ENCODE data around the gene MUC6.

Gene MUC6

GRCh38 chr11:968822-969221, 67.7 kb downstream of the MUC6 start (continued):
- TF ChIP-seq CREB5 (CRISPR knock-in tag; IDR thresholded peaks at IDR 0.05; ENCODE audit: low read depth): no peak
- TF ChIP-seq ZNF70 (CRISPR knock-in tag; IDR thresholded peaks at IDR 0.05): no peak
- TF ChIP-seq ISL1 (CRISPR knock-in tag; IDR thresholded peaks at IDR 0.05): no peak
- no peak for TF ChIP-seq PATZ1 (CRISPR knock-in tag; IDR thresholded peaks at IDR 0.05; ENCODE audit: borderline replicate concordance)

DNA sequence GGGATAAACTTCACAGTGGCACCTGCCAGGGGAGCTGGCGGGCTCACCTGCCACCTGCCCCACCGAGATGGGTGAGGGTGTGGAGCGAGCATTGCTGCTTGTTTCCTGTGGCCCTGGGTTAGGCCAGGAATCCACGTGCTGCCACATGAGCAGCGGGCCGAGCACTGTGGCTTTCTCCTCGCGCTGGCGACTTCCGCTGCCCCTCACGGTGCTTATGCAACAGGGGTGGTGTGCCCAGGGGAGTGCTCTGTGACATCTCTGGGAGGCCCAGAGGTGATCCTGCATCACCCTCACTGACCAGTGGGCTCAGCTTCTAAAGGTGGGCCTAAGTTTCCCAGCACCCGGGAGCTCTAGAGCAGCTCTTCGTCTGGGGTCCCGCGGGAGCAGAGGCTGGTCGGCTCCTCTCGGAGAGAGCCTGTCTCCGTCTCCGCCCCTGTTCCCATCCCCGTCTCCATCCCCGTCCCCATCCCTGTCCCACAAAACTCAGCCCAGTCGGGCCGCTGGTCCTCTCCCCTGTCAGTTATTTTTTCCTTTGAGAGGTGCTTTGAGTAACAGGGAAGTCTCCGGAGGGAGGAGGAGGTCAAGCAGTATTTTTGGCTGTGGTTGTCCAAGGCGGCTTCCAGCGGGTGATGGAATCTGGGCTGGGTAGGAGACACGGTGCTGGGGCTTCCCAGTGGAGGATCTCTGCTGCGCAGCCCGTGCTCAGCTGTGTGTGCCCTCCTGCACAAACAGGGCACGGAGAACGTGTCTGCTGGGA, 68.3 kb downstream of the MUC6 start:
- TF ChIP-seq SNAI2 (CRISPR knock-in tag; IDR thresholded peaks at IDR 0.05) (no peak), ZNF565 (CRISPR knock-in tag; conservative IDR thresholded peaks at IDR 0.05; ENCODE audit: low read depth) (no peak), PPARA (CRISPR knock-in tag; IDR thresholded peaks at IDR 0.05; ENCODE audit: borderline replicate concordance) (no peak), ZC3H10 (CRISPR knock-in tag; IDR thresholded peaks at IDR 0.05) (no peak), CSDC2 (CRISPR knock-in tag; IDR thresholded peaks at IDR 0.05) (no peak), ISL1 (CRISPR knock-in tag; IDR thresholded peaks at IDR 0.05) (no peak), RARB (CRISPR knock-in tag; IDR thresholded peaks at IDR 0.05) (no peak), ZNF70 (CRISPR knock-in tag; IDR thresholded peaks at IDR 0.05) (no peak), ESRRG (CRISPR knock-in tag; IDR thresholded peaks at IDR 0.05) (no peak), BACH2 (CRISPR knock-in tag; IDR thresholded peaks at IDR 0.05; ENCODE audit: borderline replicate concordance) (no peak), GLIS3 (CRISPR knock-in tag; IDR thresholded peaks at IDR 0.05) (no peak), ZFP3 (CRISPR knock-in tag; IDR thresholded peaks at IDR 0.05) (no peak), OSR1 (CRISPR knock-in tag; IDR thresholded peaks at IDR 0.05) (no peak)
- TF ChIP-seq, protein P1, sequence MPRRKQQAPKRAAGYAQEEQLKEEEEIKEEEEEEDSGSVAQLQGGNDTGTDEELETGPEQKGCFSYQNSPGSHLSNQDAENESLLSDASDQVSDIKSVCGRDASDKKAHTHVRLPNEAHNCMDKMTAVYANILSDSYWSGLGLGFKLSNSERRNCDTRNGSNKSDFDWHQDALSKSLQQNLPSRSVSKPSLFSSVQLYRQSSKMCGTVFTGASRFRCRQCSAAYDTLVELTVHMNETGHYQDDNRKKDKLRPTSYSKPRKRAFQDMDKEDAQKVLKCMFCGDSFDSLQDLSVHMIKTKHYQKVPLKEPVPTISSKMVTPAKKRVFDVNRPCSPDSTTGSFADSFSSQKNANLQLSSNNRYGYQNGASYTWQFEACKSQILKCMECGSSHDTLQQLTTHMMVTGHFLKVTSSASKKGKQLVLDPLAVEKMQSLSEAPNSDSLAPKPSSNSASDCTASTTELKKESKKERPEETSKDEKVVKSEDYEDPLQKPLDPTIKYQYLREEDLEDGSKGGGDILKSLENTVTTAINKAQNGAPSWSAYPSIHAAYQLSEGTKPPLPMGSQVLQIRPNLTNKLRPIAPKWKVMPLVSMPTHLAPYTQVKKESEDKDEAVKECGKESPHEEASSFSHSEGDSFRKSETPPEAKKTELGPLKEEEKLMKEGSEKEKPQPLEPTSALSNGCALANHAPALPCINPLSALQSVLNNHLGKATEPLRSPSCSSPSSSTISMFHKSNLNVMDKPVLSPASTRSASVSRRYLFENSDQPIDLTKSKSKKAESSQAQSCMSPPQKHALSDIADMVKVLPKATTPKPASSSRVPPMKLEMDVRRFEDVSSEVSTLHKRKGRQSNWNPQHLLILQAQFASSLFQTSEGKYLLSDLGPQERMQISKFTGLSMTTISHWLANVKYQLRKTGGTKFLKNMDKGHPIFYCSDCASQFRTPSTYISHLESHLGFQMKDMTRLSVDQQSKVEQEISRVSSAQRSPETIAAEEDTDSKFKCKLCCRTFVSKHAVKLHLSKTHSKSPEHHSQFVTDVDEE (CRISPR knock-in tag; IDR thresholded peaks at IDR 0.05): no peak
- ATAC-seq: no peak

GRCh38 chr11:965206-965775, 71.2 kb downstream of the MUC6 start:
- ATAC-seq: no peak
- TF ChIP-seq CSDC2 (CRISPR knock-in tag; IDR thresholded peaks at IDR 0.05): no peak
- no peak for TF ChIP-seq BACH2 (CRISPR knock-in tag; IDR thresholded peaks at IDR 0.05; ENCODE audit: borderline replicate concordance)
- no peak for TF ChIP-seq GLIS3 (CRISPR knock-in tag; IDR thresholded peaks at IDR 0.05)
- TF ChIP-seq SNAI2 (CRISPR knock-in tag; IDR thresholded peaks at IDR 0.05): no peak
- TF ChIP-seq ARNTL (CRISPR knock-in tag; IDR thresholded peaks at IDR 0.05; ENCODE audit: borderline replicate concordance, low read depth): no peak
- no peak for TF ChIP-seq TCF4 (CRISPR knock-in tag; IDR thresholded peaks at IDR 0.05; ENCODE audit: borderline replicate concordance)
- TF ChIP-seq ZNF8 (CRISPR knock-in tag; IDR thresholded peaks at IDR 0.05): no peak
- TF ChIP-seq ZNF70 (CRISPR knock-in tag; IDR thresholded peaks at IDR 0.05): no peak
- no peak for TF ChIP-seq ZFP30 (CRISPR knock-in tag; IDR thresholded peaks at IDR 0.05)
- no peak for TF ChIP-seq CSRNP3 (CRISPR knock-in tag; IDR thresholded peaks at IDR 0.05)
- TF ChIP-seq ISL1 (CRISPR knock-in tag; IDR thresholded peaks at IDR 0.05): no peak
- TF ChIP-seq PPARA (CRISPR knock-in tag; IDR thresholded peaks at IDR 0.05; ENCODE audit: borderline replicate concordance): no peak
- TF ChIP-seq ESRRG (CRISPR knock-in tag; IDR thresholded peaks at IDR 0.05): no peak
- no peak for TF ChIP-seq CREB5 (CRISPR knock-in tag; IDR thresholded peaks at IDR 0.05; ENCODE audit: low read depth)
- TF ChIP-seq POU6F1 (CRISPR knock-in tag; IDR thresholded peaks at IDR 0.05; ENCODE audit: borderline replicate concordance, low read depth): no peak
- TF ChIP-seq ZC3H10 (CRISPR knock-in tag; IDR thresholded peaks at IDR 0.05): no peak
- no peak for TF ChIP-seq ZNF565 (CRISPR knock-in tag; conservative IDR thresholded peaks at IDR 0.05; ENCODE audit: low read depth)
- TF ChIP-seq, protein P1 (CRISPR knock-in tag; IDR thresholded peaks at IDR 0.05): no peak
- TF ChIP-seq TOX (CRISPR knock-in tag; IDR thresholded peaks at IDR 0.05; ENCODE audit: borderline replicate concordance): no peak

Data from SK-N-SH treated with all-trans-retinoic acid at 6 μM for 48 hours (cell line).